Astrocyte of the cerebellum (primary cell): ENCODE results near the gene DNASE1L3.
A peak's percentile ranks its signal among the peaks of the same experiment; 100 is the strongest.

Experiments used
- DNase-seq: peaks from one replicate; pipeline ENCODE4 v3.0.0-alpha.2; 2011; ENCODE audit warnings: low read depth
- H3K4me3 ChIP-seq: 2 replicates; pipeline ENCODE4 v1.5.1; 2011; ENCODE audit warnings: mild to moderate bottlenecking, low read depth, low read length, moderate library complexity
- CTCF ChIP-seq: IDR thresholded peaks from 2 replicates; pipeline ENCODE4 v1.5.1; 2012; ENCODE audit warnings: low read length, low read depth, moderate library complexity, mild to moderate bottlenecking; ENCODE audit errors: missing control alignments
- in situ Hi-C: cut with HindIII; loops from 2 replicates; pipeline ENCODE4 v1.10.0; 2017; ENCODE audit warnings: low sequenced_read_pairs

The DNASE1L3 gene

GRCh38 chr3:58170376-58170775, 40.4 kb downstream of the DNASE1L3 start:
- TF ChIP-seq CTCF, result no peak
- no peak for DNase-seq
- no peak overlapping the region for H3K4me3 ChIP-seq
- in situ Hi-C loops, result loop anchor here (25.0 kb wide), 1 partner anchor 158 kb away; the partner anchor contains the start of gene FLNB

- TF ChIP-seq CTCF, result no peak
- no peak for DNase-seq
- no peak overlapping the region for H3K4me3 ChIP-seq
- in situ Hi-C loops, result loop anchor here (10.0 to 25.0 kb wide), 2 partner anchors 157 to 225 kb away; partner anchors contain the start of gene FLNB
Measured at GRCh38 chr3:58169371-58169770, 41.4 kb downstream of the DNASE1L3 start.

GRCh38 chr3:58168498-58168897, 42.3 kb downstream of the DNASE1L3 start:
- H3K4me3 ChIP-seq, result no peak overlapping the region
- in situ Hi-C loops, result loop anchor here (10.0 to 25.0 kb wide), 2 partner anchors 156 to 224 kb away; partner anchors contain the start of gene FLNB
- no peak for TF ChIP-seq CTCF
- DNase-seq, result no peak

- no peak for DNase-seq
- H3K4me3 ChIP-seq, result no peak overlapping the region
- TF ChIP-seq CTCF, result peak; percentile 97
- in situ Hi-C loops, result loop anchor here (10.0 to 25.0 kb wide), 2 partner anchors 155 to 223 kb away; partner anchors contain the start of gene FLNB
Measured at GRCh38 chr3:58167431-58168351, 43.1 kb downstream of the DNASE1L3 start.

GRCh38 chr3:58164906-58165821, 45.6 kb downstream of the DNASE1L3 start:
- no peak overlapping the region for H3K4me3 ChIP-seq
- peak; percentile 40 for DNase-seq
- no peak for TF ChIP-seq CTCF
- in situ Hi-C loops, result loop anchor here (10.0 to 25.0 kb wide), 2 partner anchors 153 to 220 kb away; partner anchors contain the start of gene FLNB

- DNase-seq, result peak; percentile 59
- in situ Hi-C loops, result loop anchor here (10.0 to 25.0 kb wide), 2 partner anchors 152 to 220 kb away; partner anchors contain the start of gene FLNB
- no peak overlapping the region for H3K4me3 ChIP-seq
- TF ChIP-seq CTCF, result no peak
Measured at GRCh38 chr3:58164199-58164879, 46.4 kb downstream of the DNASE1L3 start.
